Tibial nerve (tissue), 4 donors: ENCODE measurements around the gene MTMR3. TPM values are rescaled to one million over a fixed set of nuclear protein-coding genes. Genes with fewer than 3 reads are reported as not detected.

Experiments used
- DNase-seq, 2 donors: peaks; one replicate each; pipeline ENCODE4 v3.0.0-alpha.2; 2019; ENCODE audit warnings: low spot score in 2 of 2
- H3K27ac ChIP-seq, 4 donors: fragments of 200-600 bp; sonication (generic) in 3 of 4; one replicate each; pipeline ENCODE4 v1.5.1; 2017 to 2019; ENCODE audit warnings: mild to moderate bottlenecking in 1 of 4
- H3K27me3 ChIP-seq, 2 donors: fragments of 200-600 bp; sonication (generic) in 1 of 2; one replicate each; pipeline versions ENCODE4 v1.5.1 to v1.6.0; 2017 to 2019
- H3K36me3 ChIP-seq, 3 donors: fragments of 200-600 bp; sonication (generic); one replicate each; pipeline ENCODE4 v1.5.1; 2018 to 2019
- H3K4me1 ChIP-seq, 4 donors: fragments of 200-600 bp; sonication (generic) in 3 of 4; one replicate each; pipeline ENCODE4 v1.5.1; 2017 to 2019
- H3K4me3 ChIP-seq, 4 donors: fragments of 200-600 bp; sonication (generic) in 3 of 4; one replicate each; pipeline ENCODE4 v1.5.1; 2017 to 2019; ENCODE audit warnings: mild to moderate bottlenecking in 1 of 4, moderate library complexity in 1 of 4
- H3K9me3 ChIP-seq, 4 donors: fragments of 200-600 bp; sonication (generic) in 3 of 4; one replicate each; pipeline ENCODE4 v1.5.1; 2017 to 2019
- EP300 ChIP-seq, 2 donors: sonication (generic); formaldehyde crosslinking; IDR thresholded peaks; one replicate each; pipeline ENCODE4 v1.6.1; 2017; ENCODE audit warnings: antibody characterized with exemption in 2 of 2, mild to moderate bottlenecking in 1 of 2
- POLR2A ChIP-seq, 2 donors: fragments of 450-650 bp; IDR thresholded peaks; one replicate each; pipeline ENCODE4 v1.6.1; 2017; ENCODE audit warnings: antibody characterized with exemption in 2 of 2, mild to moderate bottlenecking in 2 of 2, moderate library complexity in 2 of 2
- WGBS, 2 donors: methylation state at CpG; one replicate each; pipeline ENCODE4 v1.1.5; 2018; 5-methylcytosine and 5-hydroxymethylcytosine counted together
- total RNA-seq, 4 donors: library from RNA; depleted of rRNA; stranded (reverse); fragments of >200 nt; gene quantifications; one replicate each; pipeline ENCODE4 v1.1.0, GENCODE V29; 2016
- TF ChIP-seq, protein P1 (sequence below), 5 experiments: fragments of 200-600 bp in 3 of 5; fragments of 450-650 bp in 2 of 5; sonication (generic) in 3 of 5; IDR thresholded peaks; one replicate each; pipeline ENCODE4 v1.5.1; 2016 to 2019; ENCODE audit warnings: antibody characterized with exemption in 5 of 5, mild to moderate bottlenecking in 3 of 5, moderate library complexity in 2 of 5

Gene MTMR3
- total RNA-seq, 4 donors from 2014 or later = 56.1 to 91.2 (median 74.5) TPM

DNA sequence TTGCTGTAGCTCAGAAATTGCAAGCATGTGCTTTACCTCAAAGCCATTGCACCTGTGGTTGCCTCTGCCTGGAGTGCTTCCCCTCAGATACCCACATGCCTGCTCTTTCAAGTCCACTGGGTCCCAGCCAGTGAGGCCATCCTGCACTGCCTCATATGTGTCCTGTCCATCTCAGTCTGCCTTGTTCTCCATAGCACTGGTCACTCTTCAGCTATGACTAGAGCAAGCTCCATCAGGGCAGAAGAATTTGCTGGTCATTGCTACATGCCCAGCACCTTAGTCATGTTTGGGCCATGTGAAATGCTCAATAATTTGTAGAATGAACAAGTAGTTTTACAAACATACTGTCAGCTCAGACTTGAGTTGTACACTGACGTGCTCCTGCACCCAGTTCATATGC, 132.9 kb downstream of the MTMR3 start:
- Histone ChIP-seq H3K27ac (no peak overlapping the region), H3K27me3 (no peaks in the 10 kb centered on the region), H3K36me3 (peaks cover 3 to 92% (median 48%) of the 10 kb centered on the region in 3 donors), H3K4me3 (no peak overlapping the region), H3K9me3 (no peaks in the 10 kb centered on the region), H3K4me1 (peaks cover 0 to 13% (median 0%) of the 10 kb centered on the region in 4 donors)
- DNase-seq = no peak
- TF ChIP-seq EP300 (IDR thresholded peaks at IDR 0.05) = no peak
- TF ChIP-seq, protein P1, sequence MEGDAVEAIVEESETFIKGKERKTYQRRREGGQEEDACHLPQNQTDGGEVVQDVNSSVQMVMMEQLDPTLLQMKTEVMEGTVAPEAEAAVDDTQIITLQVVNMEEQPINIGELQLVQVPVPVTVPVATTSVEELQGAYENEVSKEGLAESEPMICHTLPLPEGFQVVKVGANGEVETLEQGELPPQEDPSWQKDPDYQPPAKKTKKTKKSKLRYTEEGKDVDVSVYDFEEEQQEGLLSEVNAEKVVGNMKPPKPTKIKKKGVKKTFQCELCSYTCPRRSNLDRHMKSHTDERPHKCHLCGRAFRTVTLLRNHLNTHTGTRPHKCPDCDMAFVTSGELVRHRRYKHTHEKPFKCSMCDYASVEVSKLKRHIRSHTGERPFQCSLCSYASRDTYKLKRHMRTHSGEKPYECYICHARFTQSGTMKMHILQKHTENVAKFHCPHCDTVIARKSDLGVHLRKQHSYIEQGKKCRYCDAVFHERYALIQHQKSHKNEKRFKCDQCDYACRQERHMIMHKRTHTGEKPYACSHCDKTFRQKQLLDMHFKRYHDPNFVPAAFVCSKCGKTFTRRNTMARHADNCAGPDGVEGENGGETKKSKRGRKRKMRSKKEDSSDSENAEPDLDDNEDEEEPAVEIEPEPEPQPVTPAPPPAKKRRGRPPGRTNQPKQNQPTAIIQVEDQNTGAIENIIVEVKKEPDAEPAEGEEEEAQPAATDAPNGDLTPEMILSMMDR (IDR thresholded peaks at IDR 0.05) = no peak
- TF ChIP-seq POLR2A (IDR thresholded peaks at IDR 0.05) = no peak
- 86 to 100% methylated on average over 1 of the region's 1 CpG for WGBS, 2 donors

DNA sequence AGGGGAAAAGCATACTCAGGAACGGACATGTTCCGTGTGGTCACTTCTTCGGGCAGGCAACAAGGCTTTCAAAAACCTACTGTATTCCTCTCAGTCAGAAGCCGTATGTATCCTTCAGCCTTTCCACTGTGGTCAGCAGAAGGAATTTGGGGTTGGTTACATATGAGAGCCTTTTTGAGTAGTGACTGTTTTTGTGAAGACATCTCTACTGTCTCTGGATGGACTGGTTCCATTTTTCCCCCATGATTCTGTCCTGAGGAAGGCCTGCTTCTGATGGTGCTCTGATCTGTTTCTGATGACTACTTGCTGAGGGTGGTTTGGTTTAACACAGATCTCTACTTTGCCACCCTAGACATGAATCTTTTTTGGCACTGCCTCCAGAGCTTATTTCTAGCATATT, 133.6 kb downstream of the MTMR3 start:
- DNase-seq = no peak
- Histone ChIP-seq H3K27ac (no peak overlapping the region), H3K9me3 (no peaks in the 10 kb centered on the region), H3K4me3 (no peak overlapping the region), H3K36me3 (peaks cover 3 to 96% (median 50%) of the 10 kb centered on the region in 3 donors), H3K27me3 (no peaks in the 10 kb centered on the region), H3K4me1 (peaks cover 0 to 10% (median 0%) of the 10 kb centered on the region in 4 donors)
- WGBS, 2 donors = 93 to 95% methylated on average over 4 of the region's 4 CpGs
- TF ChIP-seq POLR2A (IDR thresholded peaks at IDR 0.05) (no peak), EP300 (IDR thresholded peaks at IDR 0.05) (no peak)
- TF ChIP-seq, protein P1 (IDR thresholded peaks at IDR 0.05) = no peak

DNA sequence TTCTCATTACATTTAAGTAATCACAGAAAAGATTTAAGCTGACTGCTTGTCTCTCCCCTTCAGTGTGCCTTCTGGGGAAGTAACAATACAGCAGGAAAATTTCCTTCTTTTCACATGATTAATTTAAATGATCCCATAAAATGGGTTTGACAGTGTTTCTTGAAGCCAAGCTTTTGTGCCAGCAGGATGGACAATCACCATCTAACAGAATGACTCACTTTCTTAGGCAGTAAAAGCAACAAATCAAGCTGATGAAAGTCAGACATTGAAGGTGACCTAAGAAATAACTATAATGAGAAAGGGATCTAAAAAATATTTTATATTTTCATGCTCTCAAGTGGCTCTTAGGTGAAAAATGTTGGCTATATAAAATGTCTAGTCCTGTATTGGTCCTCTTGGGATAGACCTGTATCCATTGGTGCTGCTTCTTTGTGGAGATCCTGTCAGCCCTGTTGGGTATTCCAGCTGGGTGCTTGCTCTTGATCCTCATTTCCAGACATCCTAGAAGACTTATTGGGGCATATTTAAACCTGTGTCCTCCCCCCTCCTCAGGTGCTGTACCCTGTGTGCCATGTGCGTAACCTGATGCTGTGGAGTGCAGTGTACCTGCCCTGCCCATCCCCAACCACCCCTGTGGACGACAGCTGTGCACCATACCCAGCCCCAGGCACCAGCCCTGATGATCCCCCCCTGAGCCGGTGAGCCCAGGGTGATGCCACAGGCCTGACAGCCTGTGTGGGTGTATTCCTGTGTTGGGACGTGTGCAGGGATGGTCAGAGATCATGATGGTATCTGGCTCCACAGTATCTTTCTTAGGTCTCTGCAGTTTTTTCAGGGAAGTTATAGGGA, 134.6 kb downstream of the MTMR3 start:
- Histone ChIP-seq H3K36me3 (peaks cover 3 to 99% (median 47%) of the 10 kb centered on the region in 3 donors), H3K27me3 (no peaks in the 10 kb centered on the region), H3K4me3 (no peak overlapping the region), H3K27ac (no peak overlapping the region), H3K4me1 (peaks cover 0 to 10% (median 0%) of the 10 kb centered on the region in 4 donors), H3K9me3 (no peaks in the 10 kb centered on the region)
- DNase-seq = no peak
- WGBS, 2 donors = 94 to 96% methylated on average over 4 of the region's 4 CpGs
- TF ChIP-seq POLR2A (IDR thresholded peaks at IDR 0.05) = no peak
- TF ChIP-seq, protein P1 (IDR thresholded peaks at IDR 0.05) = no peak
- TF ChIP-seq EP300 (IDR thresholded peaks at IDR 0.05) = no peak

DNA sequence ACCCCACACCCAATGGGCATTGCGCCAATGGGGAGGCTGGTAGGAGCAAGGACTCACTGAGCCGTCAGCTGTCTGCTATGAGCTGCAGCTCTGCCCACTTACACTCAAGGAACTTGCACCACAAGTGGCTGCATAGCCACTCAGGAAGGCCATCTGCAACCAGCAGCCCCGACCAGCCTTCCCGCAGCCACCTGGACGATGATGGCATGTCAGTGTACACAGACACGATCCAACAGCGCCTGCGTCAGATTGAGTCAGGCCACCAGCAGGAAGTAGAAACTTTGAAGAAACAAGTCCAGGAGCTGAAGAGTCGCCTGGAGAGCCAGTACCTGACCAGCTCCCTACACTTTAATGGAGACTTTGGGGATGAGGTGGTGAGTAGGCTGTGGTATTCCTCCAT, 137.5 kb downstream of the MTMR3 start:
- TF ChIP-seq, protein P1 (IDR thresholded peaks at IDR 0.05) = no peak
- TF ChIP-seq EP300 (IDR thresholded peaks at IDR 0.05) (no peak), POLR2A (IDR thresholded peaks at IDR 0.05) (no peak)
- no peak overlapping the region for H3K4me3 ChIP-seq

DNA sequence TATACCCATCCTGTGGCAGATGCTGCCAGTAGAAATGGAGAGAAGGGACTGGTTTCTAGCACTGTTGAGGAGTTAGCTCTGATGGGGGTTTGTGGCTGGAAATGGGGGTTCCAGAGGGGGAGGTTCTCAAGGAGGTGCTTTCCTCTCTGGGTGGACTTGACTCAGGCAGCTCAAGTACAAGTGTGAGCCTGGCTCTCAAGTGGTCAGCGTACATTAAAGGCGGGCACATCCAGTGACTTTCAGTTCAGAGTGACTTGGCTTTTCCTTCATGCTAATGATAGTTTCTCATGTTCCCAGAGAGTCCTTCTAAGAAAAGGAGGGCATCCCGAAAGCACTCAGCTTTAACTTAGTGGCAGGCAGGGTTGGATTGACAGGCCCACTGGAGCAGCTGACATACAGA, 138.4 kb downstream of the MTMR3 start:
- Histone ChIP-seq H3K9me3 (no peaks in the 10 kb centered on the region), H3K4me1 (peaks cover 0 to 5% (median 0%) of the 10 kb centered on the region in 4 donors), H3K27ac (no peak overlapping the region), H3K27me3 (no peaks in the 10 kb centered on the region), H3K4me3 (no peak overlapping the region), H3K36me3 (peaks cover 6 to 100% (median 31%) of the 10 kb centered on the region in 3 donors)
- no peak for DNase-seq
- WGBS, 2 donors = 98% methylated on average over 3 of the region's 3 CpGs
- no peak for TF ChIP-seq EP300 (IDR thresholded peaks at IDR 0.05)
- TF ChIP-seq POLR2A (IDR thresholded peaks at IDR 0.05) = no peak
- TF ChIP-seq, protein P1 (IDR thresholded peaks at IDR 0.05) = no peak

More for the DNA sequence above, 137.5 kb downstream of the MTMR3 start:
- 95 to 96% methylated on average over 9 of the region's 9 CpGs for WGBS, 2 donors
- no peaks in the 10 kb centered on the region for H3K9me3 ChIP-seq
- H3K4me1 ChIP-seq = peaks cover 0 to 4% (median 0%) of the 10 kb centered on the region in 4 donors
- no peaks in the 10 kb centered on the region for H3K27me3 ChIP-seq
- no peak for DNase-seq
- peaks cover 3 to 100% (median 39%) of the 10 kb centered on the region in 3 donors for H3K36me3 ChIP-seq
- H3K27ac ChIP-seq = no peak overlapping the region
